Measurements from ENCODE around the gene C10orf53.

Gene C10orf53, protein sequence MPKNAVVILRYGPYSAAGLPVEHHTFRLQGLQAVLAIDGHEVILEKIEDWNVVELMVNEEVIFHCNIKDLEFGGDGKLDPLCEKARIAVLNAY

DNA sequence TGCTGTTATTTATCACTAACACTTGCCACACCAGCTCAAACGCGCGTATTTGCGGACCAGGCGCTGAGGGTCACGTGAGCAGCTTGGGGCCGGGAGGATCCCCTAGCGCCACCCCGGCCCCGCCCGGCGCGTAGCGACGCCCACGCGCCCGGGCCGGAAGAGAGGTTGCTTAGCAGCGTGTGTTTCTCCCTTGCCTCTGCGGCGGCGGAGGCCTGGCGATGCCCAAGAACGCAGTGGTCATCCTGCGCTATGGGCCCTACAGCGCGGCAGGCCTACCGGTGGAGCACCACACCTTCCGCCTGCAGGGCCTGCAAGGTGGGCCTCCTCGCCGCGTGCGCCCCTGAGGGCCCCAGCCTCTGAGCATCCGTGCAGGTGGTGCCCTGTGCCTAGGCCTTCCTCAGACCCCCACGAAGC, at the start of gene C10orf53:
Gene C10orf53 (plus strand): TSS at position 172 of the 414 bp plus-strand sequence. CDS start 47 bp downstream, at position 219.
- no peak for DNase-seq

DNA sequence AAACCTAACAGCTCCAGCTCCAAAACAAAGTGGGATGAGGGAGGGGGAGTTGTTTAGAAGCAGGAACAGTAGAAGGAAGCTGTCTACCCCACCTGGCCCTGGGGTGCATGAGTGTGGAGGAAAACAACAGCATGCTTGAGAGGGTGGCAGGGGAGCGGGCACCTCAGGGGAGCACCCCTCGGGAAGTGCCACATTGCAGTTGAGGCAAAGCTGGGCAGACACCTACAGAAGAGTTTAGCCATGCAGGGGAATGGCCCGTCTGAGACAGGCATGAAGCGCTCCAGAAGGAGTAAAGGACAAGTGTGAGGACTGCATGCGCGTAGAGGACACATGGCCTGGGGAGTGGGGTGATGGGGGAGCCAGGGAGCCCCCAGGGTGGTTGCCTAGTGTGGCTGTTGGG, 47.5 kb upstream of the C10orf53 start:
- DNase-seq = no peak

DNA sequence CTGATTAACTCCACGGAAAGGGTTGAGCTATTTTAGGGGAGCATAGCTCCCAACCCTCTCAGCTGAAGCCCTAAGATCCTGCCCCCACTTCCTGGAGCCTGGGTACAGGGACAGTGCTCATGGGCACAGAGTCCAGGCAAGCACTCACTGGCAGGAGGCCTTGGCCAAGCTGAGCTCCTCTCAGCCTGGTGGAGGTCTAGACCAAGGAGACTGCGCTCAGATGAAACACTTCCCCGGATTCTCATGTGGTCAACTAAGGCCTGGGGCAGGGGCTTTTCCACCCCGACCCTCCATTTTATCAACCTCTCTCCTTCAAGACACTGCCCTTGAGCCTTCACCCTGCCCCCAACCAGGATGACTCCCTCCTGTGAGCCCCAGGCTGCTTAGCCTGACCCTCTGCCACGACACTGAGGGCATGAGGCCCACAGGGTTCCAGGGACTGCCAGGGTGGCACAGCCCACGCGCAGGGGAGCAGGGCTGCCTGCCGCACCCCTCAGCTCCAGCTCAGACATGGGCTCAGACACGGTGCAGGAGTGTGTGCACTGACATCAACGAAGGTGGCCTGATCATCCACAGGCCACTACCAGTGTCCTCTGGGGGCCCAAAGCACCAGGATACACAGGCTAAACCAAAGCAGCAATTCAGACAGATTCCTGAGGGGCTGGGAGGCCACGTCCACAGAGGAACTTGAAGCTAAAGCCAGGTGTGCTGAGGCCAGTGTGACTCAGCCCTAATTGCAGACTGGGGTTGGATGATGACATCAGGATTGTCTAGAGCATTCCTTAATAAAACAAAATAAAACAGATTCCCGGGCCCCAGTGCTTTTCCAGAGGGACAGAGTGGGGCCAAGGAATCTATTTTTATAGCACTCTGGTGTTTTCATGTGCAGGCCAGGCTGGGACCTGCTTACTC, 46.8 kb upstream of the C10orf53 start:
- no peak for DNase-seq

DNA sequence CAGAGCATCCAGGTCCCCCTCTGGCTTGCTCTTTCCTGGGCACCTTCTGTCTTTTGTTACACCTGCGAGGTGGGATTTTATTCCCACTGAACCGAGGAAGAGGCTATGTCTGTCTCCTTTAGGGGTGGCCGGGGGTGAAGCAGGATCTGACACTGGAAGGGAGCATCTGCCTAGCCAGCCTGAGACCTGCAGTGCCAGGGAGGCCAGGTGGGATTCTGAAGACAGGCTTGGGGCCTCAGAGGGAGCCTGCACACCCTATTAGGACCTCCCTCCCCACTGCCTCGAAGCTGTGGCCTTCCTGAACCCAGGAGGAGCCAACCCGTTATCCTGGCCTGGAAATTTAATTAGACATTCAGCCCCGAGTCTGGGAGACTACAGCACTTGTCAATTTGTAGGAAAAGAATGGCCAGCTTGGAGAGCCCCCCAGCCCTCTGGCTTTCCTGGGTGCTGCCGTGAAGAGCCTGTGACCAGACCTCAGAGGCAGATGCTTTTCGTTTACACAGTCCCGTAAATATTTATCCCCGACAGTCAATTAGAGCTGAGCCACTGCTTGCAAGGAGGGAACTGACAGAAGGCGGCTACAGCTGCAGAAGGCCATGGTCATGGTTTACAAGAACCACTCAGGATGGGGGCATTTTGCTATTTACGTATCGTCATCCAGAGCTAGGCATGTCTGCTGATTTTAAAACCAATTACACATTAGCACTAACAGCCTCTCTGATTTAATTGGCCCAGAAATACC, 46.0 kb upstream of the C10orf53 start:
- no peak for DNase-seq

DNA sequence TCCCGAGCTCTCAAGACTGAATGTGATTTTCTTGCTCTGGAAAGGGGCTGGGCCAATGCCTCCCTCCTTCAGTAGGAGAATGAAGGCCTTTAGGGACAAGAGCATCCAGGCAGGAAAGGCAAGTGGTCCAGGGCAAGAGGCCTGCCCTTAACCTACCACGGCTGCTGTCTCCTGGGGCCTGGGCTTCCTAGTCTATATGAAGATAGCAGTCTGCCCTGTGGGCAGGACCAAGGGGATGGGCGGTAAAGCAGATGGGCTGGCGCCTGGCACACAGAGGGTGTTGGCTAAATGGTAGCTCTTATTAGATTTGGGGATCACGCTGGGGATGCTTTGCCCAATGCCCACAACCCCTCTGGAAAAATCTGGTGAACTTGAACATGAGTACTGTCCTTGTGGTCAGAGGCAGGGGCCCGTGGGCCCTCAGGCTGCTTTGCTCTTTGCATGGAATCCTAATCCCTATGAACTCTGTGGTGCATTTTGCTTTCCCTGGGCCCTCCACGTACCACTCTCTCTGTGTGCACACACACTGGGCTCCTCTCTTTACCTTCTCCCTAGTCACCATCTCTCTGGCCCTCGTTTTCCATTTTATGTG, 45.3 kb upstream of the C10orf53 start:
- no peak for DNase-seq

DNA sequence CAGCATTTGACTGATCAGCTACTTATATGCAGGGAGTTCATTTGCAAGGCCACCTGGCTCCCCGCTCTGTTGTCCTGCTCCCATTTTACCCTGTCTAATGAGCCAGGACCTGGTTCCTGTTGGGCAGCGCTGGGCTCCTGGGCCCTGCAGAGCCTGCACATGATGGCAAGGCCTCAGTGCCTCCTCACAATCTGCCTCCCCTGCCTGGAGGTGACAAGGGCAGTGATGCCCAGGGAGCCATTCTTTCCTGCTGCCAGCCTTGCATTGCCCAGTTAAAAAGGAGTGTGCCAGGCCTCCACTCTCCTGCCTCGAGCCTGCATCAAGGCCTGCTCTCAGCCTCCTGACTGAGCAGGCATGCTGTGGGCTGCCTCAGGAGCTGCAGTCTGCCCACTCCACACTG, 37.1 kb upstream of the C10orf53 start:
- no peak for DNase-seq

DNA sequence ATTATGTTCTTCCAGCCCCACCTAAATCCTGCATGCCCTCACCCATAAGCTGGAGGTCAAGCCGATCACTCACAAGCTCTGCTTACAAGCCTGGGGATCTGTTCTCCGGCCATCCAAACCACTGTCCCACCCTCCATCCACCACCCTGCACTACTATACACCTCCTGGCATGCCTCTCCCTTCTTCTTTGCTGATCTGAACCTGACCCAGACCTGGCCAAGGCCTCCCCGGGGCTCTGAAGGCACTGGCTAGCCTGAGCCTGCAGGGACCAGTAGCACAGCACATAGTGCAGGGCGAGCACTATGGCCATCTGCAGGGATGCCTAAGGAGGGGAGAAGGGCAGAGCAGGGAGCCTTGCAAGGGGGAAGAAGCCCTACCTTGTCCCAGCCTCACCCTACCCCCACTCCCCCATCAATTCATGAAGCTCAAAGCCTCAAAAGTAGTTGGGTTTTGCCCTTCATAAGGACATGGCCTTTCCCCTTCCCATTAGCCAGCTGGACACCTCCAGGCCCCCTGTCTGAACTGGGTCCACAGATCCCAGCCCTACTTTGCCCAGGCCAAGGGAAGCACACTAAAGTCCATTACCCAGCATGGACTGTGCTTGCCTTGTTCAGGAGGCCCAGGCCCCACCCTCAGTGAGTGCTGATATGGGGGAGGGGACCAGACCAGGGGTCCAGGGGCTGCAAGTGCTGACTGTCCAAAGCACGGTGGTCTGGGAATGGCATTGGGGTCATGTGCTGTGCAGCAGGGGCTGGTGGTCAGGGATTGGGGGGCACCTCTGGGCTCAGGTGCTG, 36.0 kb upstream of the C10orf53 start:
- DNase-seq = no peak

DNA sequence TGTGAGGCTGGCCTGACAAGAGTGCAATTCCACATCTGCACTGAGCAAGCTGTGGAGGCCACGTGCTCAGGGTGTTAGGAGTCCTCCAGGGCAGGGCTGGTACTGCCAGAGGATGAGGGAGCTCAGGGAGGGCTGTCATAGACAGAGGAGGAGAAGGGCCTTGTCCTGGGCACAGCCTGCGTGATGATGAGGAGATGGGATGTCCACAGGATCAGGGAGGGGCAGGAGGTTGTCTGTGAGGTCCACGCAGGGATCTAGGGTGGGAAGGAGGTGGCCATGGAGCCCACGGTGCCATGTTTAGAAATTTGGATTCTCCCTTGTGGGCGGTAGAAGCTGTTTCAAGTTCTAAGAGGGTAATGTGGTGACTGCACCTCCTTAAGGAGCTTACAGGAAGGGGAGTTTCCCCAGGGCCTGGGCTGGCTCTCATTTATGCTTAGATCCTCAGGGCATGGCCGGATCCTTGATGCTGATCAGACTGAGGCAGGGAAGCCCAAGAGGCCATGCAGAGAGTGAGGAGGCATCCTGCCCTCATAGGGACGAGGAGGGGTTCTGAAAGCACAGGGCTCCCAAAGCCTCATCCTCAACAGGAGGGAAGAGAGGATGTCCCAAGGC, 35.3 kb upstream of the C10orf53 start:
- DNase-seq = no peak

DNA sequence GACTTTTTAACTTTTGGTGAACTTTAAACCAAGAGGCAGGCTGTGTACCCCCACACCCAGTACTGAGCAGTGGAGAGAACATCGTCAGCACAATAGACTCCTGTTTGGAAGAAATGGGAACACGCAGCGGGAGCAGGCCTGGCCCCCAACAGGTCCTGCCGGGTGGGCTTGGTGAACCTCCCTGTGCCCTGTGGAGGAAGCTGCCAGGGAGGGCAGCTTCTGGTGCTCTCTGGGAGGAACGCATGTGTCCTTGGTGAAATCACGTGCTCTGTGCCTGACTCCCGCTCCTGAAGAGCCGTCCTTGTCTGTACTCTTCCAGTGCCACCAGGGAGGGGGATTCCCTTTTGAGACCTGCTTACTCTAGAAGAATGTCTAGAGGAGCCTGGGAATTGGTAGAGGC, 34.0 kb upstream of the C10orf53 start:
- DNase-seq = no peak

DNA sequence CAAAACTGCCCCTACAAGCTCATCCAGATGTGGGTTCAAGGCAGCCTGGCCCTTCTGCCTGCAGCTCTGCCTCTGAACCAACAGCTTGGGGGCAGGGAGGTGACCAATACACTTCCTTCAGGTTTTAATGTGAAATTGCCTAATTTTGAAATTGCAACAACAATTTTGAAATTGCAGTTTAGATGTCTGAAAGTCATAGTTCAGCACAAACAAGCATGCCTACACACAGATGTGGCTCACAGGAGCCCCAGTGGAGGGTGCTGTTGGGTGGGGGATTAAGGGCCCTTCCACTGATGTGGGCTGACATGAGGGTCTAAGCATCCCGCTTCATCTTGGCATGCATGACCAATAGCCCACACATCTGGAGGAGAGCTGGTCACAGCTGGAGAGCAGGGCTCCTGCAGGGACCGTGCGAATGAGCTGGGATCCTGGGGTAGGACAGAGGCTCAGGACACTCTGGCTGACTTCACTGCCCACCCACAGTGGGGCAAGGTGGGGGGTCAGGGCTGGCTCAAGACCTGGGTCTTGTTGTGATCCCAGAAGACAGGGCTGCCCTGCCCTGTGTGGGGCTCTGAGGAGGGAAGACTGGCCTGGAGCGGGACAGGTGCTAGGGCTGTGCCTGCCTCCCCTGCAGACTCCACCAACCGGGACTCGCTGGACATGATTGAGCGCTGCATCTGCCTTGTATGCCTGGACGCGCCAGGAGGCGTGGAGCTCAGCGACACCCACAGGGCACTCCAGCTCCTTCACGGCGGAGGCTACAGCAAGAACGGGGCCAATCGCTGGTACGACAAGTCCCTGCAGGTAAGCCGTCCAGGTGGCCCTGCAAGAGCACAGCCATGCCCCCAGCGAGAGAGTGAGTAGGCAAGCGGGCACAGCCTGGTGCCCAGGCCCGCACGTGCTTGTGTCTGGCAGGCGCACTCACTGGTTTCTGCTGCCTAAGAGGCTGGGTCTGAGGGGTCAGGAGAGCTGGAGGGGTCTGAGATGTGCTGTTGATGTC, 33.3 kb upstream of the C10orf53 start:
- no peak for DNase-seq

DNA sequence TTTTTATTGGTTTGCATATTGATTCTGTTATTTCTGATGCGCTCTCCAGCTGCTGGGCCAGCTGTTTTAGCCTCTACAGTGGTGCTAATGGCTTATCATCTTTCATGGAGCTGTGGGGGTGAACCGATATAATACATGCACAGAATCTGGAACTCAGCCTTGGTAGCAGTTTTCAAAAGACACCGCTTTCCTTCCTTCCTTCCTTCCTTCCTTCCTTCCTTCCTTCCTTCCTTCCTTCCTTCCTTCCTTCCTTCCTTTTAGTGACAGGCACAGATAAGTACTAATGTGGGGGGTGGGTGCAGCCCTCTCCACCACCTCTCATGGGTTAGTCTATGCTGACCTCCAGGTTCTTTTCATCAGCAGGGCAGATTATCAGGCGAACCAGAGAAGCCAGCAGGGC, 31.9 kb upstream of the C10orf53 start:
- no peak for DNase-seq

DNA sequence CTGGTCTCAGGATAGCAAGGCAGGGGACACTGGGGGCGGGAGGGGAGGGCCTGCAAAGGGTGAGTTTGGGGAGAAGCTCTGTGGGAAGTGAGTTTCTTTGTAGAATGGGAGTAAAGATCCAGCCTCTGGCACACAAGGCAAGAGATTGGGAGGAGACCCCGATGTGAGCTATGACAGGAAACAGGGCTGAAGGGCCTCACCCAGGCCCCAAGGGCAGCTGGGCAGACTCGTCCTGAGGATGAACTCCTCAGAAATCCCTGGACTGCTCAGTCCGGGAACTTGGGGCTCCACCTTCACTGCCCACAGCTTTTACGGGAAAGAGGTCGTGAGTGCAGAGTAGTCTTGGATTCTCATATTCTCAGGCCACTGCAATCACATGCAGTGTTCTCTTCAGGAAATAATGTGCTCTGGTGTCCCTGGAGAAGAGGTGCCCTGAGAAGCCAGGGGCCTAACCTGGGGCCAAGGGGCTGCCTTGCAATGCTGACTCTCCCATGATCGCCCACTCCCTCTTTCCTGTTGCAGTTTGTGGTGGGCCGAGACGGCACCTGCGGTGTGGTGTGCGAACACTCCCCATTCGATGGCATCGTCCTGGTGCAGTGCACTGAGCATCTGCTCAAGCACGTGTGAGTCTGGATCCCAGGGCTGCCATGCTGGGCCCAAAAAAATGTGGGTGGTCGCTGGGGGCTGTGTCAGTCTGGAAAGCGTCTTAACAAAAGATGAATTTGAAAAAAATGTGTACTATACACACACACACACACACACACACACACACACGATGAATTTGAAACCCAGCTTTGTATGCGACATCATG, 31.3 kb upstream of the C10orf53 start:
- DNase-seq = no peak

DNA sequence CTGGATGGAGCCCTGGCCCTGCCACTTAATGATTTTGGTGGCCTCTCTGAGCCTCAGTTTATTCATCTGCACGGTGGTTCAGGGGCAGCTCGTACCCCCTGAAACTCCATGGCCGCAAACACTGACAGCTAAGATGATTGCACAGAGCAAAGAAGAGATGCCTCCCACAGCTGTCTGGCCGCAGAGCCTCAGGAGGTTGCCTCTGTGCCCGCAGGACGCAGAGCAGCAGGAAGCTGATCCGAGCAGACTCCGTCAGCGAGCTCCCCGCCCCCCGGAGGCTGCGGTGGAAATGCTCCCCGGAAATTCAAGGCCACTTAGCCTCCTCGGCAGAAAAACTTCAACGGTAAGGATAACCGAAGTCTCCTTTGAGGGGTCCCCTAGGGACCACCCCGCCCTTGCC, 30.2 kb upstream of the C10orf53 start:
- no peak for DNase-seq

DNA sequence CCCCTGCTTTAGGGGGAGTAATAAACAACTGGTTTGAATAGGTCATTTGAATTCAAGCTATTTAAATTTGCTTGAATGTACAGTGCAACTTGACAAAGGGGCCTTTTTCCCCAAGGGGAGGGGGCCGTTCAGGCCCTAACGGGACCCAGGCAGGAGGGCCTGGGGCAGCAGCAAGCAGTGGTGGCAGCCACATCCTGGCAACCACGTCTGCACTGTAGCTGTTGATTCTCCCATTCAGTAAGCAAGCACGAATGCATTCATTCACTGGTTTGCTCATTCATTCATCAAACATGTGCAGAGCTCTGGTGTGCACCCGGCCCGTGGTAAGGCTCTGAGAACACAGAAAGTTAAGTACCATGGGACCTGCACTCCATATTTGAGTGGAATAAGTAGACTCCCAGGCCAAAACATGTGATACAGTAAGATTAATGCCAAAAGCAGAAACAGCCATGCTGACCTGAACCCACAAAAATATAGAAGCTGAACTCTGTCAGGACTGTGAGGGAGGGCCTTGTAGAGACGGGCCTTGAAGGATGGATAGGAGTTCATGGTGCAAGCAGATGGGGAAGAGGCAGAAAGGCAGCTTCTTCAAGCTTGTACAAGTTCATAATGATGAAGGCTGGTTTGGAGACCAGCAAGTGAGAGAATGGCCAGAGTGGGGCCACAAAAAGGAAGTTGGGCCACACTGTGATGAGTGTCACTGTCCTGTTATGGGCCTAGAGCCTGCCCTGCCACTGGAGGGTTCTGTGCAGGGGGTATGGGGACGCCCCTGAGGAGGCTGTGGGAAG, 29.3 kb upstream of the C10orf53 start:
- no peak for DNase-seq

DNA sequence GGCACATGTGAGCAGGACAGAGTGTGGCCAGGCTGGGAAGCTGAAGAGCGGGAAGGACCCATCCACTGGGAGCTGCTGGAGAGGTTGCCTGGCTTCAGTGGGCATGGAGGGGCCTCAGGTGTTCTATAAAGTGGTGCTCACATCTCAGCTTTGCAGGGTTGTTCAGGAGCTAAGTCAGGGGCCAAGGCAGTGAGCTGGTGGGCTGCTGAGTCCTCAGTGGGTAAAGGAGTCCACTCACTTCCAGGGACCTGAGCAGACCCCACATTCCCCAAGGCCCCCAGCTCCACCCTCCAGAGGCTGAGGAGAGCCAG, 28.8 kb upstream of the C10orf53 start:
- no peak for DNase-seq

DNA sequence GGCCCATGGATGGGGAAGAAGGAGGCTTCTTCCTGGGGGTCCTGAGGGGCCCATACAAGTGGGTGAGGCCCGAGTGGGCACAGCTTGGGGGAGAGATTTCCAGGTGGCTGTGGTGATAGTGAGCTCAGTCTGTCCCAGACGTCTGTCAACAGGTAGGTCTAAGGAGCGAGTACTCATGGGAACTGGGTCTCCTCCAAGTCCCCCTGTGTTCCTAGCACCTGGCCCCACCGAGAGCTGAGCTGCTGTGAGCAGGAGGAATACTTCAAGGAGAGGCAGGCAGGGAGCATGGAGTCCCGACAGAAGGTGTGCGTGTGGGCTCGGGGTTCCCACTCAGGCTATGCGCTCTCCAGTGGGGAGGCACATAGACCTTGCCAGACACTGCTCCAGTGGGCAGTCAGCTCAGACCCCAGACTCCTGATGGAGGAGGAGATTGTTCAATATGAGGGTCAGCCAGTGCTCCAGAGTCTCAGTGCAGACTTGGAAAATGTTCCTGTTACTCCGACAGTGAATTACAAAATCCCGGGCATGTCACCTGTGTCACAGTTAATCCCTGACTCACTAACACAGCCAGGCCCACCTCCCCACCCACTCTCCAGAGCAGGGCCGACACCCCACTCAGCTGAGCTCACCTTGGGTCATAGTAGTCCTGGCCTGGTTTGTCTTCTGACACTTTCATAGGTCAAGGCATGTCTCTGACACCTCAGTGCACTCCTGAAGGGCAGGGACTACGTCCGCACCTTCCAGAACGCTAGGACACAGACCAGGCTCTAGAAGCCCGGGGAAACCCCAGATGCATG, 28.2 kb upstream of the C10orf53 start:
- DNase-seq = no peak

DNA sequence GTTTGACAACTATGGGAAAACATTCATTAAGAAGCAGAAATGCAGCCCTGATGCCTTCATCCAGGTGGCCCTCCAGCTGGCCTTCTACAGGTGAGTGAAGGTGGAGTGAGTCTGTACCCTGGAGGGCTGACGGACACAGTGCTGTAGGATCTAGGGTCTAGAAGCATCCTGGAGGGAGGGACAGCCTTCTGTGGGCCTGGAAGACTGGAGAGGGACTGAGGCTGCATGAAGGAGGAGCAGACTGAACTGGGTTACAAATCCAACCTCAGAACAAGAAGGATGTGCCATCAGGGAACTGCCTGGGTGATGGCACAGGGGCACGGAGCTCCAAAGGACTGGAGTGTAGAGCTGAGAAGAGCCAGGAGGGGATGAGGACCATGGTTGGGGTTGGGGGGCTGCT, 27.5 kb upstream of the C10orf53 start:
- DNase-seq = no peak

Measured in stimulated activated CD4-positive, alpha-beta T cell treated with anti-CD3 and anti-CD28 coated beads, Interleukin-4, amount 100 ng/mL, for 1 hour (primary cell).